NT2/D1 (cell line): ENCODE data around the gene NTM.

Source experiments
- SUZ12 ChIP-seq: IDR thresholded peaks from 2 replicates; pipeline ENCODE4 v1.6.1; 2011; ENCODE audit not compliant: insufficient read length, insufficient read depth; ENCODE audit errors: extremely low read depth
- ZNF274 ChIP-seq: IDR thresholded peaks from 2 replicates; pipeline ENCODE4 v1.6.1; 2011; ENCODE audit warnings: mild to moderate bottlenecking, low read depth, low read length

- no peak for TF ChIP-seq ZNF274
- TF ChIP-seq SUZ12, result no peak
These were observed 532.7 kb downstream of the NTM start for GRCh38 chr11:131903074-131903473.
